ENCODE data around the gene SPOCK2. TPM values are rescaled to one million over a fixed set of nuclear protein-coding genes. Genes with fewer than 3 reads are reported as not detected.

The SPOCK2 gene
- total and polyA plus RNA-seq, 8 donors = 0.59 to 2.1 (median 1.6) TPM

GRCh38 chr10:72082856-72083789 is 5.2 kb downstream of the SPOCK2 start:
- no peak overlapping the region for H3K4me3 ChIP-seq
- DNase-seq (no peak), FAIRE-seq (no peak), ATAC-seq (no peak)
- intact Hi-C loops (cut with DNase I) = no loop called here
- H3K4me1 ChIP-seq = peaks cover 0 to 10% (median 9%) of the 10 kb centered on the region in 3 donors
- TF ChIP-seq CTCF (IDR thresholded peaks at IDR 0.05) = no peak
- no peaks in the 10 kb centered on the region for H3K36me3 ChIP-seq
- WGBS, 2 donors = 91 to 99% methylated on average over 5 to 6 of the region's 6 CpGs
- H3K27ac ChIP-seq = no peak overlapping the region
- no peaks in the 10 kb centered on the region for H3K9me3 ChIP-seq
- peaks cover 0 to 9% (median 3%) of the 10 kb centered on the region in 4 donors for H3K27me3 ChIP-seq

- FAIRE-seq (no peak), DNase-seq (no peak)
Measured at GRCh38 chr10:72081772-72082590, 6.4 kb downstream of the SPOCK2 start.

GRCh38 chr10:72081210-72081609 is 7.1 kb downstream of the SPOCK2 start:
- Histone ChIP-seq H3K4me1 (no peaks in the 10 kb centered on the region), H3K36me3 (no peaks in the 10 kb centered on the region), H3K27me3 (no peaks in the 10 kb centered on the region), H3K9me3 (no peaks in the 10 kb centered on the region), H3K27ac (no peak overlapping the region), H3K4me3 (no peak overlapping the region)
- no peak for TF ChIP-seq CTCF (IDR thresholded peaks at IDR 0.05)
- FAIRE-seq (no peak), DNase-seq (no peak), ATAC-seq (no peak)
- intact Hi-C loops (cut with DNase I) = no loop called here
- WGBS, 2 donors = 92 to 96% methylated on average over 9 of the region's 9 CpGs

More at GRCh38 chr10:72081772-72082590, 6.4 kb downstream of the SPOCK2 start:
- no peak overlapping the region for H3K27ac ChIP-seq
- 77% methylated on average over 14 of the region's 14 CpGs for WGBS, 2 donors
- H3K4me1 ChIP-seq = no peaks in the 10 kb centered on the region
- intact Hi-C loops (cut with DNase I) = no loop called here
- peak in 1 of 4 donors; percentile 37 for ATAC-seq
- H3K9me3 ChIP-seq = no peaks in the 10 kb centered on the region
- no peak overlapping the region for H3K4me3 ChIP-seq
- no peaks in the 10 kb centered on the region for H3K36me3 ChIP-seq
- H3K27me3 ChIP-seq = no peaks in the 10 kb centered on the region
- no peak for TF ChIP-seq CTCF (IDR thresholded peaks at IDR 0.05)

- DNase-seq (no peak), FAIRE-seq (no peak), ATAC-seq (peak in 1 of 4 donors; percentile 25)
- WGBS, 2 donors = 85 to 86% methylated on average over 14 of the region's 14 CpGs
- Histone ChIP-seq H3K36me3 (no peaks in the 10 kb centered on the region), H3K27me3 (no peaks in the 10 kb centered on the region), H3K9me3 (no peaks in the 10 kb centered on the region), H3K4me1 (no peaks in the 10 kb centered on the region), H3K27ac (no peak overlapping the region), H3K4me3 (no peak overlapping the region)
- intact Hi-C loops (cut with DNase I) = no loop called here
- TF ChIP-seq CTCF (IDR thresholded peaks at IDR 0.05) = no peak
Measured at GRCh38 chr10:72080042-72080975, 8.0 kb downstream of the SPOCK2 start.
